ENCODE results near the gene CISH. TPM values are rescaled to one million over a fixed set of nuclear protein-coding genes. Genes with fewer than 3 reads are reported as not detected.

Gene CISH
- total RNA-seq, 1 experiment from 2014 or later = 1.7 TPM

GRCh38 chr3:50610992-50611463 is 546 bp downstream of the CISH start:
- Histone ChIP-seq H4K8ac (replicated peaks; ENCODE audit: insufficient read length, low read depth, low read length) (no peak overlapping the region), H3K4me2 (ENCODE audit: insufficient read depth, insufficient read length, low read length) (peak overlapping the region; percentile 66), H2BK120ac (ENCODE audit: low read depth, low read length, poor library complexity, severe bottlenecking) (no peak overlapping the region), H3K9me3 (ENCODE audit: control insufficient read depth, low read depth, low read length) (no peaks in the 10 kb centered on the region), H3K4ac (ENCODE audit: low read depth, low read length) (no peak overlapping the region), H3T11ph (ENCODE audit: low read length) (no peak overlapping the region), H3K23me2 (ENCODE audit: insufficient read length, low read depth, low read length, poor library complexity, severe bottlenecking) (peaks cover 13% of the 10 kb centered on the region), H4K5ac (ENCODE audit: insufficient read length, low read depth, low read length) (no peak overlapping the region), H3K27me3 (ENCODE audit: insufficient read depth, low read length) (peaks cover 8% of the 10 kb centered on the region; the same call in 1 of the 2 replicates), H2BK15ac (ENCODE audit: low read depth, low read length) (no peak overlapping the region), H2BK20ac (ENCODE audit: low read depth, low read length, poor library complexity, severe bottlenecking) (no peak overlapping the region), H3K23ac (ENCODE audit: insufficient read length, low read depth, low read length) (no peak overlapping the region), H3K4me1 (ENCODE audit: insufficient read depth, low read length) (no peaks in the 10 kb centered on the region), H2AFZ (ENCODE audit: low read length) (no peak overlapping the region), H2BK12ac (ENCODE audit: insufficient read length, low read depth, low read length) (no peak overlapping the region), H3K9ac (ENCODE audit: extremely low read depth, insufficient read length, low read length) (no peak overlapping the region), H2BK5ac (ENCODE audit: insufficient read length, low read length) (no peak overlapping the region), H3K56ac (ENCODE audit: insufficient read length, low read depth, low read length) (no peak overlapping the region), H4K20me1 (ENCODE audit: control insufficient read depth, insufficient read depth, insufficient read length) (no peaks in the 10 kb centered on the region), H3K14ac (ENCODE audit: insufficient read depth, low read length) (no peak overlapping the region), H3K27ac (ENCODE audit: insufficient read length, low read depth, low read length) (no peak overlapping the region), H3K79me1 (ENCODE audit: insufficient read depth, low read depth, low read length, poor library complexity, severe bottlenecking) (no peaks in the 10 kb centered on the region), H3K79me2 (ENCODE audit: insufficient read depth, low read length) (no peaks in the 10 kb centered on the region), H4K91ac (ENCODE audit: insufficient read length, low read depth, low read length) (no peak overlapping the region), H2AK5ac (ENCODE audit: insufficient read length, low read length) (no peak overlapping the region), H3K18ac (ENCODE audit: insufficient read length, low read depth, low read length) (no peak overlapping the region)
- DNase-seq = no peak
- Mint-ChIP-seq H3K9me3 (no peaks in the 10 kb centered on the region), H3K4me1 (peaks cover 18 to 20% of the 10 kb centered on the region in 2 experiments), H3K27me3 (ENCODE audit: low read depth) (peaks cover 51% of the 10 kb centered on the region), H3K4me3 (peak overlapping the region; percentile 72 to 83), H3K36me3 (ENCODE audit: insufficient read depth in 1 of 3, low read depth in 3 of 3) (peaks cover 0 to 1% (median 0%) of the 10 kb centered on the region in 3 experiments; a peak in 1 of 7 replicates), H3K27ac (peak overlapping the region in 1 of 3 experiments; percentile 15; a peak in 1 of 7 replicates)
- TF ChIP-seq CTCF (conservative IDR thresholded peaks at IDR 0.05) = no peak
- no CpG with 5 or more reads among the region's 10 CpGs for WGBS (ENCODE audit: extremely low coverage, insufficient read length, low lambda C conversion rate)

All from H9 (cell line).